Amniotic epithelial cell (primary cell): Measurements from ENCODE around the gene LMOD2.

Experiments used
- DNase-seq: peaks from one replicate; pipeline ENCODE4 v3.0.0-alpha.2; 2010; ENCODE audit warnings: low read depth

Gene LMOD2

DNA sequence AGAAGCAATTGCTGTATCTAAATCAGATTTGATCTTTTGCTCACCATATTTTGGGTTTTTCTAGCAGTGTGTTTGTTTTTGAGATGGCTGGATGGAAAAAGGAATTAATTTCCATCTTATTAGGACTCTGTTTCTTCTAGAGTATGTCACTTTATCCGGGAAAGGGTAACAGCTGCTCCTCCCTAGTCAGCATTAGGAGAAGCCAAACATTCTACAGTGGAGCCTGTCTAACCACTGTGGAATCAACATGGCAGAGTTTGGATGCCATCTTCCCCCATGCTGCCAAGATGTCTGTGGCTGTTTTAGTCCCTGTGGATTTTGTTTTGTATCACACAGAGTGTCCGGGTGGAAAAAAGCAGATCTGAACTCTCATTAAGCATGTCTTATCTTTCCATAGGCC is 16.0 kb upstream of the LMOD2 start:
- DNase-seq = no peak

DNA sequence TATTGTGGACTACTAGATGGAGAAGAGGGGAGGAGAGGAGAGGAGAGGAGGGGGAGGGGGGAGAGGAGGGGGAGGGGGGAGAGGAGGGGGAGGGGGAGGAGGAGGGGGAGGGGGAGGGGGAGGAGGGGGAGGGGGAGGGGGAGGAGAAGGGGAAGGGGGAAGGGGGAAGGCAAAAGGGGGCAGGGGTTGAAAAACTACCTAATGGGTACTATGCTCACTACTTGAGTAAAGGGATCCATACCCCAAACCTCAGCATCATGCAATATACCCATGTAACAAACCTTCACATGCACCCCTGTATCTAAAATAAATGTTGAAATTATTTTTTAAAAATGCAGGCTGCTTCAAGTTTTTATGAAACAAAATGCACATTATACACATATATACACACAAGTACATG is 15.1 kb upstream of the LMOD2 start:
- no peak for DNase-seq

DNA sequence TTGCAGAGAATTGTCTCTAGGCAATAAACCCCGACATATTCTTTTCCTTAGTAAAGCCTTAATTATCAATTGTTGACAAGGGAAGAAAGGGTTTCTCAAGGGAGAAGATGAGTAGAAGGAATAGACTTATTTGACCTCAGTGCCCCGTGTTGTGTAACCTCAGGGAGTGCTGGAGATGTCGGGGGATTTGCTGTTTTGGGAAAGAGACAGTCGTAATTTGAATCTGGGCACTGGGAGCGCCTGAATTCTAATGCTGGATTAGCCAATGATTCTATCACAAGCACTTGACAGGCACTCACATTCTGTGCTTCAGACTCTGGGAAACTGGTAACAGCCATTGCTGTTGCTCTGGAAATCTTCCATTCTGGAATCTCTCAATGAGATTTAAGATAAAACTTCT is 13.8 kb upstream of the LMOD2 start:
- peak; percentile 36 for DNase-seq

DNA sequence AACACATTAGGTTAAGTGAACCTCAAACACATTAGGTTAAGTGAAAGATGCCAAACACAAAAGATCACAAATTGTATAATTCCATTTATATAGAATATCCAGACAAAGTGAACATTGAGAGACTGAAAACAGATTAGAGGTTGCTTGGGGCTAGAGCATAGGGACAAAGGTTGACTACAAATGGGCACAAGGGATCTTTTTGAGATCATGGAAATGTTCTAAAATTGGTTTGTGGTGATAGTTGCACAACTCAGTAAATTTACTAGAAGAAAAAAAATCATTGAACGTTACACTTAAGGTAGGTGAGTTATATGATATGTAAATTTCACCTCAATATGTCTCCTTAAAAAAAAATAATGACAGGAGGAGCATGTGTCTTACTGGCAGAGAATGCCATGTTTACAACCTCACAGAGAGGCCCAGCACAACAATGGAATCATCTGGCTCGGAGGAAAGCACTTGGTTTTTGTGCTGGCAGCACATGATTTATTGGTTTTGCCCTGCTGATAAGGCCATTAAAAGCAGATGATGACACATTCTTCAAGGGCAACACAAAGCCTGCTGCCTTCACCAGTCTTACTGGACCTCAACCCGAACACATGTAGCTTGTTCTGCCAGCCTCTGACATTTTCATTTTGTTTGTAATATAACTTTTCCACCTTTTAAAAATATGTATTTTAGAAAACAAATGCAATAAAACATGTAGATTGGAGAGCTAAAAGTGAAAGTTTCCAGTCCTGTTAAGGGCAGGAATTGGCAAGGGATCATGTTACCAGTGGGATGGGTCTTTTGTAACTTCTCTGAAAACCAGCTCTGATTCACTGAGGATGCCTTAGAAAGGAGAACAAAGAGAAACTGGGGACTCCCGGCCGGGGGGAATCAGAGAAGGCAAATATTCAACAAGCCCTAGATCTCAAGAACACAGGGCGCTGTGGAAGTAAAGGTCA is 11.9 kb upstream of the LMOD2 start:
- peak; percentile 94 for DNase-seq

DNA sequence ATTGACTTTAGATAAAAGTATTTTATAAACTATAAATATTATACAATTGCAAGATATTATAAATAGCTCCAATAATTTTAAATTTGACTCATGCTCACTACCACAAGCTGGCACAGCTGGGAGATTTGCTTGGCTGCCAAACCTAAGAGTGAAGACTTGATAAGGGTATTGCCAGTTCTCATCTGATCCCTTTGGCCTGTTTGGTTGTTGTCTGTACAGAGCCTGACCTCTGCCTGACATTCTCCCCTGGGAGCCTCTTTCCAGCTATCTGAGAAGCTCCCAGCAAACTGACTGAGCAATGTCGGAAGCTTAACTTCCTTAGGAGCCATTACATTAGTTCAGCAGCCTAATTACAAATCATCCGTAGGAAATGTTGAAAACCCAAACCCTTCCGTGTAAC is 10.2 kb upstream of the LMOD2 start:
- peak; percentile 51 for DNase-seq

DNA sequence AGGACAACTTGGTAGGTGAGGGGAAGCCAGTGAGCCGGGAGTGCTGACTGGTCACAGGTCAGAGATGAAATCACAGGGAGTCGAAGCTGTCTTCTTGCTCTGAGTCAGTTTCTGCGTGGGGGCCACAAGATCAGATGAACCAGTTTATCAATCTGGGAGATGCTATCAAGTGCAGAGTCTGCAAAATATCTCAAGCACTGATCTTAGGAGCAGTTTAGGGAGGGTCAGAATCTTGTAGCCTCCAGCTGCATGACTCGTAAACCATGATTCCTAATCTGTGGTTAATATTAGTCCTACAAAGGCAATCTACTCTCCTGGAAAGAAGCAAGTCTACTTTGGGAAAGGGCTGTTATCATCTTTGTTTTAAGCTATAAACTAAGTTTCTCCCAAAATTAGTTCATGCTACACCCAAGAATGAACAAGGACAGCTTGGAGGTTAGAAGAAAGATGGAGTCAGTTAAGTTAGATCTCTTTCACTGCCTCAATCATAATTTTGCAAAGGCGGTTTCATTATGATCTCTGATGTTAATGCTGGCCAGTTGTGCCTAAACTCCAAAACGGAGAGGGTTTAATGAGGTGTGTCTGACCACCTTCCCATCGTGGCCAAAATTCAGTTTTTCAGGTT is 8.4 kb upstream of the LMOD2 start:
- DNase-seq = peak; percentile 58

DNA sequence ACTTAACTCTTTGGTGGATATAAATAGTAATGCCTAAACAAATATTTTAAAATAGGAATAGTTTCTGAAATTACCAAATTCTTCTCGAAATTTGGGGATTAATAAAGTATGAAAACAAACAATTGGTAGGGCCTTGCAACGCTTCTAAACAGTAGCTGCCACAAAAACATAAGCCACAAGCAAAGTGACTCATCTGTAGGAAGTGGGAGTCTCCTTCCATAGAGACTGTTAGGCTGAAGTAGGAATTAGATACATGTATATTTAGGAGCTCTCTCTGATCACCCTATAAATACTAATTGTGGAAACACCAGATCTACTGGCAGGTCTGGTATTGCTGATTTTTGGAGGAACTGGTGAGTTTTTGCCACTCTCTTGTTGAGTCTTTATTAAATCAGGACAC is 5.7 kb upstream of the LMOD2 start:
- peak; percentile 59 for DNase-seq

DNA sequence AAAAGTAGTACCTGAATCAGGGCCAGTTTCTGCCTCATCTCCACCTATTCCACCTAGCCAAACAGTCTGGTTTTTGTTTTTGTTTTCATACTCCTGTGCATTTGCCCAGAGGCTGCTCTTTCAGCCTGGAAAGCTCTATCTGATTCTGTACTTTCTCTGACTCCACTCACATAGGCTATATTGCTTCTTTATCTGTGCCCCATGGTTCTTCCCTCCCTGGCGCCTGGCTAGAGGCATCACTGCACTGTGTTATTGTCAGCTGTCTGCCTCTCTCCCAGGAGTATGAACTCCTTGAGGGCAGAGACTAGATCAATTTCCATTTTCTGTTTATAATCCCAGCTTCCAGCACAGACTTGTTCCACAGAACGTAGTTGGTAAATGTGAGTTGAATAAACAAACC is 5.1 kb upstream of the LMOD2 start:
- DNase-seq = no peak

DNA sequence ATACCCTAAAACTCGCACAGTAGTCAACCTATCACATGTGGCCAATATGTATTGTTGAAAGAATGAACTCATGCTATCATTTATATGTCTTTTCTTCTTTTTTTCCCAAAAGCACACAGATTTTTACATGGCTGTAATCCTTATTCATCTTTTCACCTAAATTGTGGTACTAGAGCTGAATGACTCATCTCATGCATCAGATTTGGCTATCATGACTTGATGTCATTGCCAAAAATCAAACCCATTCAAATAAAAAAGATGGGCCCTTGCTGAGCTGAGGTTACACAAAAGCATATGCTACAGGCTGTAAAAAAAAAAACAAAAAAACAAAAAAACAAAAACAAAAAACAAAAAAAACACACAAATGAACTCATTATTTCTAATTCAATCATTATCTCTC is 3.3 kb upstream of the LMOD2 start:
- no peak for DNase-seq

DNA sequence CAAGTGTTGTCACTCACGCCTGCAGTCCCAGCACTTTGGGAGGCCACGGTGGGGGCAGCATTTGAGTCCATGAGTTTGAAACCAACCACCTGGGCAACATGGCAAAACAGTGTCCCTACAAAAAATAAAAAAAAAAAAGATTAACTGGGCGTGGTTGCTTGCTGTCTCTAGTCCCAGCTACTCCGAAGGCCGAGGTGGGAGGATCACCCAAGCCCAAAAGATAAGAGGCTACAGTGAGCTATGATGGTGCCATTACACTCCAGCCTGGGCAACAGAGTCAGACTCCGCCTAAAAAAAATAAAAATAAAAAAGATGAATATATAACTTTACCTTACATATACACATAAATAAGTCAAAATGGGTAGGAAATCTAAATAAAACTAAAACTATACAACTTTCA is 2.5 kb upstream of the LMOD2 start:
- DNase-seq = no peak

DNA sequence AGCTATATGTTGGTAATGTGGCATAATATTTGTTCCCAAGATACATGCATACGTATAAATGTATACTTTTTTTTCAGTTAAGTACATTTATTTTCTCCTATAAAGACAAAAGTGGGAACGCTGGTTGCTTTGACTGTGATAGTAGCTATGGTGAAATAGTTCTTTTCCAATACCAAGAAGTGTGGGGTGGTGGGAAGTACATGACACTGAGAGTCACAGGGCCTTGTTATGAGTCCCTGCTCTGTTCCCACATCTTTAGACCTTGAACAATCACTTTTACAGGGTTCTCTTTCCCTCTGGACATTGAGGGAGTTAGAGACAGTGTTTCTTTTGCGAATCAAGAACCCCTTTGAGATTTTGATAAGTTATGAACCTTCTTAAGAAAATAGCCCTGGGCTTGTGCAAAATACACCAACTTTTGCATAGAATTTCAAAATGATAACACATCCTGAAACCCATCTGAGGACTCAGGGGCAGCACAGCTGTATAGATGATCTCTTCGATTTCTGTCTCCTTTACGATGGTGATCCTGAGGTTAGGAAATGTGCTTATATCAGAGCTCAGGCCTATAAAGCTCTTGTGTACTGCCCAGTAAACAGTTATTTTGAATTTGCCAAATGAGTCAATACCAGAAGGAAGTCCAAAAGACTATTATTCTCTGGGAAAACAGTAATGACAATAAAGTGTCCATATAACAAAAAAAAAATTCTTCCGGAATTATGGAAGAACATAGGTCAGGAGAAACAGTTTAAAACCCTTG is 1.1 kb downstream of the LMOD2 start:
- DNase-seq = no peak

DNA sequence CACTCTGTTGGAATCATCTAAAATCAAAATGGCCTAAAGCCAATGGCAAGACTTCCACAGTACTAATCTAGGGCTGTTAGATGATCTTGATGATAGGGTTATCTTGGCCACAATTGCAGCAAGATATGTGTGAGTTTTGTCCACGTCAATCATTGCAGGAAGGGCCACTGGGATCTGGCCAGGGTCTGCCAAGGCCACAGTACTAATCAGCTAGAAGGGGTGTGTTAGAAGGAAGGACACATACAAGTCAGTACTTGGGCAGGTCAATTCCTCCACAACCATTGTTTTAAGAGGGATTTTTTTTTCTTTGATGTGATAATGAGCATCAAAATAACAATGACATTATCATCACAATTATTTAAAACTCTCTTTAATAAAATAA is 1.6 kb downstream of the LMOD2 start:
- DNase-seq = no peak

DNA sequence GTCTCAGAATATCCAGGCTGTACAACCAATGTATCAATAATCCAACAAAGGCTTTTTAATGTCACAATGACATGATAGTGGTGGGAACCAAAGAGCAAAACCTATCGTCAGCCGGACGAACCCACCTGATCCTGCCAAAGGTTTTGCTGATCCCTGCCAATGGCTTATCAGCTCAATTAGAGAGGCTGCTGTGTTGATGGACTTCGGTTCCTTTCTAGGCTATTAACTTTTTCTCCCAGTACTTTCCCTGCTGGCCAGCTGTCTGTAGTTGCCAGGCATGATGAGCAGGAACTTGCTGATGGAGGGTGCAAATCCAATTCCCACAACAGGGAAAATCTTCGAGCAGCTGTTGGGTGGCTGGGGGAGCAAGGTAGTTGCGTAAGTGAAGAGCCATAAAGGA is 2.4 kb downstream of the LMOD2 start:
- DNase-seq = no peak

DNA sequence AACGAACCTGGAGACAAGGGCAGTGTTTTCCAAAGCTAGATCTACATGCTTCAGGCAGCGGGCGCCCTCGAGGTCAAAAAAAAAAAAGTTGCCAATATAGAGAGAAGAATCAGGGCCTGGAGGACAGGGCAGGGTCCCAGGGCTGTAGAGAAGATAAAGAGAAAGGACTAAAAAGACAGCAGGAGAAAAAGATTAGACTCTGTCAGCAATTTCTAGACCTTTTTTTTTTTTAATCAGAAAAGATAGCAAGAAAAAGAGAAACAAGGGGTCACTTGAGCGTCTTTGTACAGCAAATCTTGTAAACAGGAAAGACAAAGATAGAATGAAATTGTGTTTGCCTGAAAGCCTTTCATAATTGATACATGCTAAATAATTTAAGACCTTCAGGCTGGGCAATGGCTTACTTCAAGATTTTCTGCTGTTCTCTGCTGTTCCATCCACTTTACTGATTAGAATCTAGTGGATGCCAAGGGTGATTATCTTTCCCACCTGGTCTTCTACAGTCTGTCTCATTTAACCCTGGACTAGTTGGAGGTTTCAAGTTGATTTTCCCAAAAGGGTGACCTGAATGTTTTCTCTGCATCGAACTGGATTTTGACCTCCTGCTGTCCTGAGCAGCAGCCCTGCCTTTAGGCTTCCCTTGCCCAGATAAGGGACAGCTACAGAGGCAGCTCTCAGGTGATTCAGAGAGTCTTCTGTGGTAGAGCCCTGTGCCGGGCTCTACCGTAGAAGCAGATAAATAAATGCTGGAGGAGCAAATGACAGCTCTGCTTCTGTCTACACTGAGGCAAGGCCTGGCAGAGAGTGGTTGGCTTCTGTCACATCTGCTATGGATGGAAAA is 5.1 kb downstream of the LMOD2 start:
- no peak for DNase-seq

DNA sequence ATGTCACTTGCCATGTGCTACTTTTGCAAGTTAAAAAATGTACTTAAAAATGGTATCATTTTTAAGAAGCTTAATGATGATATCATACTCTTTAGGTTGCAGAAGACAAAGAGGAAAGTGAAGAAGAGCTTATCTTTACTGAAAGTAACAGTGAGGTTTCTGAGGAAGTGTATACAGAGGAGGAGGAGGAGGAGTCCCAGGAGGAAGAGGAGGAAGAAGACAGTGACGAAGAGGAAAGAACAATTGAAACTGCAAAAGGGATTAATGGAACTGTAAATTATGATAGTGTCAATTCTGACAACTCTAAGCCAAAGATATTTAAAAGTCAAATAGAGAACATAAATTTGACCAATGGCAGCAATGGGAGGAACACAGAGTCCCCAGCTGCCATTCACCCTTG is 6.1 kb downstream of the LMOD2 start:
- DNase-seq = no peak

DNA sequence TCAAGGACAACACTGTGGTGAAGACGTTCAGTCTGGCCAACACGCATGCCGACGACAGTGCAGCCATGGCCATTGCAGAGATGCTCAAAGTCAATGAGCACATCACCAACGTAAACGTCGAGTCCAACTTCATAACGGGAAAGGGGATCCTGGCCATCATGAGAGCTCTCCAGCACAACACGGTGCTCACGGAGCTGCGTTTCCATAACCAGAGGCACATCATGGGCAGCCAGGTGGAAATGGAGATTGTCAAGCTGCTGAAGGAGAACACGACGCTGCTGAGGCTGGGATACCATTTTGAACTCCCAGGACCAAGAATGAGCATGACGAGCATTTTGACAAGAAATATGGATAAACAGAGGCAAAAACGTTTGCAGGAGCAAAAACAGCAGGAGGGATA is 6.6 kb downstream of the LMOD2 start:
- no peak for DNase-seq

DNA sequence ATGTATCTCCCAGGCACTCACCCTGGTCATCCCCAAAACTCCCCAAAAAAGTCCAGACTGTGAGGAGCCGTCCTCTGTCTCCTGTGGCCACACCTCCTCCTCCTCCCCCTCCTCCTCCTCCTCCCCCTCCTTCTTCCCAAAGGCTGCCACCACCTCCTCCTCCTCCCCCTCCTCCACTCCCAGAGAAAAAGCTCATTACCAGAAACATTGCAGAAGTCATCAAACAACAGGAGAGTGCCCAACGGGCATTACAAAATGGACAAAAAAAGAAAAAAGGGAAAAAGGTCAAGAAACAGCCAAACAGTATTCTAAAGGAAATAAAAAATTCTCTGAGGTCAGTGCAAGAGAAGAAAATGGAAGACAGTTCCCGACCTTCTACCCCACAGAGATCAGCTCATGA is 7.1 kb downstream of the LMOD2 start:
- no peak for DNase-seq

DNA sequence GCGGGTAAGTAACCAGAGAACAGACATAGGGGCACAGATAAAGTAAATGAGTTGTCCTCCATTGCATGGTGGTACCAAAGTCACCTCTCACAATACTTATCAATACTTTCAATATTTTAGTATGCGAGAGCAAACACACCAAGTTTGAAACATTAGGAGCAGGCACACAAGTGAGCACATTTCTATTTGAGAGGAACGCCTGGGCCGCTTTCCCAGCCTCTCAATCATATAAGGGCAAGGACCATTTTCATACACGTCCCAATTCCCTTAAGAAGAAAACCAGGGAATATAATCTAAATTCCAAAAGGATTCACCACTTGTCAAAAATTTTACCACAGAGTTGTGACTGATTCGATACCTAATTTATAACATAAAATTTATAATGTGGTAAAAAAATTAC is 7.5 kb downstream of the LMOD2 start:
- no peak for DNase-seq

DNA sequence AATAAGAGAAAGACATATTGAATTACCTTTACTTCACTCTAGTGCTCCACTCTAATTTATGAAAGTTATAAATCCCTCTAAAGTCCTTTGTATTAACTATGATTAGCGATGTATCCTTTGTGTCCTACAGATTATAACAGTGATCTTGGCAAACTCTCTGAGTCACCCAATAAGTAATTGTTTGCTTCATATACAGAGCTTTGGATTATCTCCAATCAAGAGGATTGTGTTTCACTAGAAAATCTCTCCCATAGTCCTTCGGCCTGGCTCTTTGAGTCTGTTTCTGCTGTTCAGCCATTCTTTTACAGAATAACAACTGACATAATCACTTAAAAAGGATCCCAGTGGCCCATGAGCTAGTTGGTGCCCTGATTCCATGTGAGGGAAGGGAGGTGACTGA is 9.5 kb downstream of the LMOD2 start:
- DNase-seq = no peak

DNA sequence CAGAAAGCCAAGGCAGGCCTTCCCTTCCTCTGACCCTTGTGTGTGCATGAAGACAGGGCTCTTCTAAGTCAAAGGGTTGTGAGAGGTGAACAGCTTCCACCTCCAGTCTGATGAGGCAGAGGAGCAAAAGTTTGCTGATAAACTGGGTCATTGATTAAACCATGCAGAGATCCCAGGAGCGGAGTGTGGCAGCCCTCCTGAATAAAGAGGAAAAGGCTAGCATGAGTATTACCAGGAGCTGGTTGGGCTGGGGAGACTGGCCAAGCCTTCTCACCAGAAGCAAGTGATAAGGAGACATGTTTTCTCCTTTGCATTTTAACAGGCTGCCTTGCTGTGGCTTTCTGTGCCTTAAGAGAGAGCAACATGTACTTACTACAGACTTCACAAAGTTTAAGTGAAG is 10.2 kb downstream of the LMOD2 start:
- DNase-seq = peak; percentile 60

DNA sequence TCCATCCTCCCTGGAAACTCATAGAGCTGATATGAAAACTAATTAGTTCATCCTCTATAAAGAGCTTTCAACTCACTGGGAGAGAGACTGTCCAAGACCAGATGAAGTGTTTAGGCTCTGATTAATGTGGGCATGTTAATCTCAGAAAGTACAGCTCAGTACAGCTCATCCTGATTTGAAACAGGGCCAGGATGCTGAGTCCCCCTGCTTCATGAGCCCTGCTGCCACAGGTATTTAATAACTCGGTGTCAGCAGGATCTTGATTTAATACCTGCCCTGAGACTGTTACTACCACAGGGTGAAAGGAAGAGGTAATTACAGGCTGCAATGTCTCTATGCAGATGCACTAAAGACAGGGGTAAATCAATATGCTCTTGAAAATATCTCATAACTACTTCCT is 10.8 kb downstream of the LMOD2 start:
- DNase-seq = peak; percentile 76

DNA sequence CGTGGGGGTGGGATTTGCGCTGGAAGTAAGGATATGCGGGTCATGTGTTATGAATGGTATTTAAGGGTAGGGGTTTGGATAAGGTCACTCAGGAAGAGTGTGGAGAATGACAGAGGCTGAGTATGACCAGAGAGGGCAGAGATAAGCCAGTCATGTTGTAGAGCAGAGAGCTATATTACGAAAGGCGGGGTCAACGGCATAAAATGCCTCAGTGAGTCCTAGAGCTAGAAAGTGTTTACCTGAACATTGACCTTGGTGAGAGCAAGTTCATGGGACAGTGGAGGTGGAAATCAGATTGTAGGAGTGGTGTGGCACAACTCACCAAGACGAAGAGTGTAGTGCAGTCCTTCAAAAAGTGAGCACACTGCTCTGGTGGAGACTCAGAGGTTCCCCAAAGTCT is 13.8 kb downstream of the LMOD2 start:
- no peak for DNase-seq
